A549 (cell line): Measurements from ENCODE around the gene HSDL2. TPM values are rescaled to one million over a fixed set of nuclear protein-coding genes. Genes with fewer than 3 reads are reported as not detected.

Experiments used
- ATAC-seq, 2 experiments: fragments of 200-7000 bp in 1 of 2; fragments of >200 bp in 1 of 2; cut with Nextera tagmentation in 1 of 2; cut with Tn5 transposase in 1 of 2; 3 replicates each; pipeline versions ENCODE4 v1.8.0 to v1.9.1; 2018 to 2020; ENCODE audit warnings: mild to moderate bottlenecking in 1 of 2, moderate library complexity in 1 of 2
- CTCF ChIA-PET: fragments of 300-600 bp; sonication (Branson Sonifier 250); formaldehyde crosslinking; extraction: SDS; loops from one replicate; lab custom pipeline; 2021; ENCODE audit warnings: antibody characterized with exemption, inconsistent platforms; lab: Yijun Ruan, JAX
- POLR2A ChIA-PET: fragments of 350-600 bp; formaldehyde crosslinking; extraction: SDS; loops from one replicate; lab custom pipeline; 2021; ENCODE audit warnings: antibody characterized with exemption, inconsistent platforms; lab: Yijun Ruan, JAX
- DNase-seq, 2 experiments: peaks; one replicate each; pipeline versions ENCODE4 v3.0.0 to v3.0.0-alpha.2; 2011 to 2016; ENCODE audit warnings: low read depth in 1 of 2, low spot score in 1 of 2
- FAIRE-seq: peaks from 2 replicates; lab custom pipeline; 2011; peaks lifted over from hg19 to GRCh38; lab: Jason Lieb, UNC
- H3K27ac ChIP-seq, 2 experiments: fragments of >200 bp; sonication (Bioruptor Twin); formaldehyde crosslinking; 3 replicates each; pipeline ENCODE4 v1.5.1; 2016 to 2017
- H3K4me1 ChIP-seq: fragments of >200 bp; sonication (Bioruptor Twin); formaldehyde crosslinking; 3 replicates; pipeline ENCODE4 v1.6.1; 2016
- H3K4me2 ChIP-seq: fragments of >200 bp; sonication (Bioruptor Twin); formaldehyde crosslinking; 3 replicates; pipeline ENCODE4 v1.6.1; 2016
- H3K4me3 ChIP-seq: fragments of >200 bp; sonication (Bioruptor Twin); formaldehyde crosslinking; 3 replicates; pipeline ENCODE4 v1.5.1; 2016
- H3K9me3 ChIP-seq: fragments of >200 bp; sonication (Bioruptor Twin); formaldehyde crosslinking; 3 replicates; pipeline ENCODE4 v1.6.1; 2016
- CHD4 ChIP-seq: fragments of 200-600 bp; sonication (generic); IDR thresholded peaks from 2 replicates; pipeline ENCODE4 v1.6.1; 2016; ENCODE audit warnings: antibody characterized with exemption, mild to moderate bottlenecking, borderline replicate concordance
- EHMT2 ChIP-seq: fragments of 200-600 bp; sonication (generic); IDR thresholded peaks from 2 replicates; pipeline ENCODE4 v1.6.1; 2016; ENCODE audit warnings: antibody characterized with exemption, low read depth, mild to moderate bottlenecking, moderate library complexity
- EP300 ChIP-seq, 2 experiments: fragments of >200 bp; sonication (Bioruptor Twin); formaldehyde crosslinking; IDR thresholded peaks; 2 replicates in 1 of 2; 3 replicates in 1 of 2; pipeline ENCODE4 v1.6.1; 2016 to 2017
- FOSL2 ChIP-seq, 2 experiments: fragments of 450-650 bp in 1 of 2; fragments of >200 bp in 1 of 2; sonication (Bioruptor Twin) in 1 of 2; formaldehyde crosslinking; IDR thresholded peaks; 2 replicates each; pipeline versions ENCODE4 v1.5.0 to v1.6.1; 2016 to 2020; ENCODE audit warnings: mild to moderate bottlenecking in 1 of 2, moderate library complexity in 1 of 2
- HDAC2 ChIP-seq: fragments of 200-600 bp; sonication (generic); IDR thresholded peaks from 2 replicates; pipeline ENCODE4 v1.6.1; 2016
- HOXA7 ChIP-seq: fragments of 250-450 bp; sonication (Bioruptor Pico); IDR thresholded peaks from 2 replicates; pipeline ENCODE4 v1.5.0; 2020; ENCODE audit warnings: mild to moderate bottlenecking, moderate library complexity
- JUNB ChIP-seq: fragments of >200 bp; sonication (Bioruptor Twin); formaldehyde crosslinking; IDR thresholded peaks from 2 replicates; pipeline ENCODE4 v1.6.1; 2016
- KDM5A ChIP-seq: fragments of 200-600 bp; sonication (generic); IDR thresholded peaks from 2 replicates; pipeline ENCODE4 v1.6.1; 2016; ENCODE audit warnings: antibody characterized with exemption, mild to moderate bottlenecking
- MAFK ChIP-seq: fragments of 450-650 bp; IDR thresholded peaks from 2 replicates; pipeline ENCODE4 v1.6.1; 2014; ENCODE audit not compliant: partially characterized antibody
- NPAS2 ChIP-seq: fragments of 250-450 bp; sonication (Bioruptor Pico); IDR thresholded peaks from 2 replicates; pipeline ENCODE4 v1.8.0; 2022; ENCODE audit warnings: mild to moderate bottlenecking, moderate library complexity, borderline replicate concordance
- POLR2AphosphoS2 ChIP-seq: conservative IDR thresholded peaks from 2 replicates; pipeline ENCODE4 v1.6.1; 2012; ENCODE audit warnings: low read length, improper control_type of control experiment, inconsistent platforms
- RAD21 ChIP-seq, 2 experiments: fragments of >200 bp in 1 of 2; sonication (Bioruptor Twin) in 1 of 2; formaldehyde crosslinking in 1 of 2; IDR thresholded peaks in 1 of 2; conservative IDR thresholded peaks in 1 of 2; 2 replicates in 1 of 2; 3 replicates in 1 of 2; pipeline ENCODE4 v1.6.1; 2012 to 2018; ENCODE audit warnings: inconsistent platforms in 1 of 2
- RARB ChIP-seq: fragments of 250-450 bp; sonication (Bioruptor Pico); IDR thresholded peaks from 2 replicates; pipeline ENCODE4 v1.8.0; 2021; ENCODE audit warnings: mild to moderate bottlenecking, moderate library complexity
- RFX5 ChIP-seq: fragments of 450-650 bp; IDR thresholded peaks from 2 replicates; pipeline ENCODE4 v1.7.1; 2014; ENCODE audit warnings: antibody characterized with exemption, mild to moderate bottlenecking, moderate library complexity
- SREBF2 ChIP-seq: fragments of 450-650 bp; IDR thresholded peaks from 2 replicates; pipeline ENCODE4 v1.6.1; 2014; ENCODE audit warnings: mild to moderate bottlenecking, moderate library complexity
- TP53 ChIP-seq: fragments of 250-450 bp; sonication (Bioruptor Pico); IDR thresholded peaks from 2 replicates; pipeline ENCODE4 v1.5.0; 2021; ENCODE audit warnings: mild to moderate bottlenecking, moderate library complexity
- ZC3H11A ChIP-seq: fragments of 450-650 bp; IDR thresholded peaks from 2 replicates; pipeline ENCODE4 v1.6.1; 2014; ENCODE audit warnings: antibody characterized with exemption, mild to moderate bottlenecking
- ZNF302 ChIP-seq: fragments of 250-450 bp; sonication (Bioruptor Pico); IDR thresholded peaks from 2 replicates; pipeline ENCODE4 v1.9.0; 2021; ENCODE audit warnings: inconsistent platforms, mild to moderate bottlenecking, moderate library complexity
- ZSCAN20 ChIP-seq: fragments of 250-450 bp; sonication (Bioruptor Pico); IDR thresholded peaks from 2 replicates; pipeline ENCODE4 v1.8.0; 2022; ENCODE audit warnings: mild to moderate bottlenecking, moderate library complexity
- WGBS: methylation state at CpG from one replicate; pipeline ENCODE4 v1.1.6; 2017; ENCODE audit errors: missing lambda C conversion rate; 5-methylcytosine and 5-hydroxymethylcytosine counted together
- polyA plus RNA-seq, 4 experiments: library from polyadenylated mRNA; depleted of rRNA in 3 of 4; stranded (reverse); fragments of >200 nt; fragmentation: RNase III in 1 of 4; extraction: RNeasy Plus Mini Kit Qiagen cat#74134 plus additional on column Dnase treatment in 1 of 4; gene quantifications; 2 replicates in 3 of 4; 3 replicates in 1 of 4; pipeline ENCODE4 v1.2.3, GENCODE V29; 2011 to 2017
- TF ChIP-seq, protein P1 (sequence below): fragments of >200 bp; sonication (Bioruptor Twin); formaldehyde crosslinking; IDR thresholded peaks from 3 replicates; pipeline ENCODE4 v1.5.1; 2016
- TF ChIP-seq, protein P2 (sequence below): IDR thresholded peaks from 2 replicates; pipeline ENCODE4 v1.6.1; 2012
- TF ChIP-seq, protein P3 (sequence below): fragments of 250-450 bp; sonication (Bioruptor Pico); IDR thresholded peaks from 2 replicates; pipeline ENCODE4 v1.5.0; 2020; ENCODE audit warnings: low read depth, mild to moderate bottlenecking, moderate library complexity

The HSDL2 gene
- polyA plus RNA-seq, 2 of the 4 experiments (the other 2 are of a cell fraction): 47.4 to 47.7 TPM

DNA sequence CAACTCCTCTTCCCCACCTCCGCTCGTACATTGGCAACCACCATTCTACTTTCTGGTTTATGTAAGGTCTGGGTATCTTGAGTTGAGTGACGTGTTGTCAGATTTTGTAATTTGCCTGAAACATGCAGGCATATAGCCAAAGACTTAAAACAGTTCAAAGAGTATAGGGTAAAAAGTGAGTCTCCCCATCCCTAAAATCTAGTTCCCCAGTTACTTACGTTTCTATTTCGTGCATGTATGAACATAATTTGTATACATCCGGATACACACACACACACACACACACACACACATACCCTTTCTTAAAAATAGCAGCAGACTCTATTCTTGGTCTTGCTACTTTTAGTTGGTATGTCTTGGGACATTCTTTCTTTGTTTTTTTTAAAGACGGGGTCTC, 915 bp downstream of the HSDL2 start:
- POLR2A ChIA-PET: interaction anchor here (1.1 to 2.3 kb wide), 4 partner anchors 19 to 268 kb away, joined by 3 to 14 read pairs (median 6); partner anchors contain the start of gene KIAA1958
- ATAC-seq: no peak
- FAIRE-seq: no peak
- Histone ChIP-seq H3K4me3 (peak overlapping the region; percentile 70), H3K9me3 (no peaks in the 10 kb centered on the region), H3K4me1 (peaks cover 28% of the 10 kb centered on the region; the same call in 2 of the 3 replicates), H3K4me2 (peak overlapping the region; percentile 71), H3K27ac (peak overlapping the region; percentile 80 to 93)
- peak in 1 of 2 experiments; percentile 34 for DNase-seq
- TF ChIP-seq HOXA7 (CRISPR knock-in tag) (no peak), ZC3H11A (no peak), SREBF2 (no peak), ZSCAN20 (CRISPR knock-in tag) (no peak), KDM5A (no peak), TP53 (no peak), RAD21 (conservative IDR thresholded peaks at IDR 0.05 in 1 of 2, IDR thresholded peaks at IDR 0.05 in 1 of 2) (no peak), MAFK (no peak), RARB (no peak)
- TF ChIP-seq, protein P1, sequence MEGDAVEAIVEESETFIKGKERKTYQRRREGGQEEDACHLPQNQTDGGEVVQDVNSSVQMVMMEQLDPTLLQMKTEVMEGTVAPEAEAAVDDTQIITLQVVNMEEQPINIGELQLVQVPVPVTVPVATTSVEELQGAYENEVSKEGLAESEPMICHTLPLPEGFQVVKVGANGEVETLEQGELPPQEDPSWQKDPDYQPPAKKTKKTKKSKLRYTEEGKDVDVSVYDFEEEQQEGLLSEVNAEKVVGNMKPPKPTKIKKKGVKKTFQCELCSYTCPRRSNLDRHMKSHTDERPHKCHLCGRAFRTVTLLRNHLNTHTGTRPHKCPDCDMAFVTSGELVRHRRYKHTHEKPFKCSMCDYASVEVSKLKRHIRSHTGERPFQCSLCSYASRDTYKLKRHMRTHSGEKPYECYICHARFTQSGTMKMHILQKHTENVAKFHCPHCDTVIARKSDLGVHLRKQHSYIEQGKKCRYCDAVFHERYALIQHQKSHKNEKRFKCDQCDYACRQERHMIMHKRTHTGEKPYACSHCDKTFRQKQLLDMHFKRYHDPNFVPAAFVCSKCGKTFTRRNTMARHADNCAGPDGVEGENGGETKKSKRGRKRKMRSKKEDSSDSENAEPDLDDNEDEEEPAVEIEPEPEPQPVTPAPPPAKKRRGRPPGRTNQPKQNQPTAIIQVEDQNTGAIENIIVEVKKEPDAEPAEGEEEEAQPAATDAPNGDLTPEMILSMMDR: no peak
- TF ChIP-seq, protein P2, sequence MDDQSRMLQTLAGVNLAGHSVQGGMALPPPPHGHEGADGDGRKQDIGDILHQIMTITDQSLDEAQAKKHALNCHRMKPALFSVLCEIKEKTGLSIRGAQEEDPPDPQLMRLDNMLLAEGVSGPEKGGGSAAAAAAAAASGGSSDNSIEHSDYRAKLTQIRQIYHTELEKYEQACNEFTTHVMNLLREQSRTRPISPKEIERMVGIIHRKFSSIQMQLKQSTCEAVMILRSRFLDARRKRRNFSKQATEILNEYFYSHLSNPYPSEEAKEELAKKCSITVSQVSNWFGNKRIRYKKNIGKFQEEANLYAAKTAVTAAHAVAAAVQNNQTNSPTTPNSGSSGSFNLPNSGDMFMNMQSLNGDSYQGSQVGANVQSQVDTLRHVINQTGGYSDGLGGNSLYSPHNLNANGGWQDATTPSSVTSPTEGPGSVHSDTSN: no peak
- WGBS: 60% methylated on average over 7 of the region's 7 CpGs
- CTCF ChIA-PET: interaction anchor here (3.1 kb wide), 1 partner anchor 268 kb away, joined by 8 read pairs; no protein-coding TSS in a partner anchor

DNA sequence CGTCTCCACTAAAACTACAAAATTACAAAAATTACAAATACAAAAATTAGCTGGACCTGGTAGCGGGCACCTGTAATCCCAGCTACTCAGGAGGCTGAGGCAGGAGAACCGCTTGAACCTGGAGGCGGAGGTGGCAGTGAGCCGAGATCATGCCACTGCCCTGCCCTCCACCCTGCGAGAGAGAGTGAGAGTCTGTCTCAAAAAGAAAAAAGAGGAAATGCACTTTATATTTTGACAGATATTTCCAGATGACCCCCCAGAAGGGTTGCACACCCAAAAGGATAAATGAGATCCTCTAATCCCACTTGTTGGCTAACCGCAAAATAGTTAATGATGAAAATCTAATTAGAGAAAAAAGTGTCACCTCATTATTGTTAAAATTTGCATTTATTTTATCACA, 2.2 kb downstream of the HSDL2 start:
- DNase-seq: no peak
- Histone ChIP-seq H3K4me2 (peak overlapping the region; percentile 8; the same call in 1 of the 3 replicates), H3K4me3 (no peak overlapping the region), H3K9me3 (no peaks in the 10 kb centered on the region)
- WGBS: 95% methylated on average over 7 of the region's 7 CpGs
- no peak for ATAC-seq
- TF ChIP-seq CHD4 (no peak), POLR2AphosphoS2 (no peak), FOSL2 (IDR thresholded peaks at IDR 0.05) (no peak), FOSL2 (CRISPR knock-in tag; IDR thresholded peaks at IDR 0.05) (no peak), ZNF302 (CRISPR knock-in tag) (no peak), JUNB (no peak), HDAC2 (no peak), EHMT2 (no peak), EP300 (IDR thresholded peaks at IDR 0.05) (no peak), RFX5 (no peak), NPAS2 (CRISPR knock-in tag) (no peak), TP53 (no peak)
- TF ChIP-seq, protein P3, sequence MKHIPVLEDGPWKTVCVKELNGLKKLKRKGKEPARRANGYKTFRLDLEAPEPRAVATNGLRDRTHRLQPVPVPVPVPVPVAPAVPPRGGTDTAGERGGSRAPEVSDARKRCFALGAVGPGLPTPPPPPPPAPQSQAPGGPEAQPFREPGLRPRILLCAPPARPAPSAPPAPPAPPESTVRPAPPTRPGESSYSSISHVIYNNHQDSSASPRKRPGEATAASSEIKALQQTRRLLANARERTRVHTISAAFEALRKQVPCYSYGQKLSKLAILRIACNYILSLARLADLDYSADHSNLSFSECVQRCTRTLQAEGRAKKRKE: no peak
- TF ChIP-seq, all 56 proteins: peak for 0
- Histone ChIP-seq H3K4me1 (peaks cover 28% of the 10 kb centered on the region; the same call in 2 of the 3 replicates), H3K27ac (no peak overlapping the region)
- FAIRE-seq: no peak
- ChIA-PET CTCF (interaction anchor here (3.1 kb wide), 1 partner anchor 269 kb away, joined by 8 read pairs; no protein-coding TSS in a partner anchor), POLR2A (no interaction called here)
